ENCODE data around the gene LGALS9B.
"Not testable (repeated sequence)": the region's sequence is repeated elsewhere in the genome, so short reads cannot be mapped to it uniquely, and the experiment has no call there.

LGALS9B gene

DNA sequence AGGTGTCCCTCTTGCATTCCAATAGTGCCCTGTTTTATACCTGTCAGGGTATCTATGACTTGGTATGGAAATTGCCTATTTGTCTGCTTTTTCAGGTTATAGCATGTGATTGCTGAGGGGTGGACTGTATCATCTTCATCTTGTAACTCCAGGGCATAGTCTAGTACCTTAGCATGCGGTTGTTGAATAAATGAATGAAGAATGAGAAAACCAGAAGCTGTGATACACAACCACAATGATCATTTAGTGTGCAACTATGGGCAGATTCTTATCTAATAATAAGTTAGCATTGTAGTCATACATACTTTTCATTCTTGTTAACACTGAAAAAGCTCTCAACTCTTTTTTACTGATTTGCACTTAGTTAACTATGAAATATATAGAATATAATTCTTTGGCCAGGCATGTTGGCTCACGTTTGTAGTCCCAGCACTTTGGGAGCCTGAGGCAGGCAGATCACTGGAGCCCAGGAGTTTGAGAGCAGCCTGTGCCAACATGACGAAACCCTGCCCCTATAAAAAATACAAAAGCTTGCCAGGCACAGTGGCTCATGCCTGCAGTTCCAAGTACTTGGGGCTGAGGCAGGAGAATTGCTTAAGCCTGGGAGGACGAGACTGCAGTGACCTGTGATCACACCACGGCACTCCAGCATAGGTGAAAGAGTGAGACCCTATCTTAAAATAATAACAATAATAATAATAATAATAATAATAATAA lies 65.9 kb downstream of the LGALS9B start:
- DNase-seq, result not testable (repeated sequence)

DNA sequence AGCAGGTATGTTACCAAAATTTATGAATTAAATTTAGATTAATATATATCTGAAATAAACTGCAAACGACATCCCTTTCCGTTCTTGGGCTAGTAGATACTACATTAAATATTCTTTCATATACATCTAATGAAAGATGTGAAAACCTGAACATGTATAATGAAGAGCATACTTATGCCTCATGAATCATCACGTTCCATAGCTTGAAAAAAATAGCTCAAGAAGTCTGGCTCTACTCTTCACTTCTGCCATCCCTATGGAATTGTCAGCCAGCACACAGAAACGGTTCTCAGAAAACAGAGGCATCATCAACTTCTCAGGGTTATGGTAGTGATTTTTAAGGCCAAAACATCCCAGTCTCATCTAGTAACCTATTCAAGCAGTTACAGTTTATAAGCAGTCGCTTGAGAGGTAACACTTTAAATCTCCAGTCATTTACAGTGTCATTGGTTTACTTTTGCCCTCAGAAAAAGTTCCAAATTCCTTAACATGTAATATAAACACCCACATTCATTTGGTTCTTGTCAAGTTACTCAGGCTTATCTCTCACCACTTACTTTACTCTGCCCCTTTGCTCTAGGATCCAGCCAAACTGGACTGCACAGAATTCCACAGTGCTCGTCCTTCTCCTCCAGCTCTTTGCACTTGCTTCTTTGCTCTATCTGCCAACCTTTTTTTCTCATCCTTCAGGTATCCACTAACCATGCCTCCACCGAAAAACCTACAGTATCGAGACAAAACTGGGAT lies 66.6 kb downstream of the LGALS9B start:
- DNase-seq, result not testable (repeated sequence)
